ENCODE results near the gene CA11.

Gene CA11

GRCh38 chr19:48606463-48607358 lies 39.3 kb downstream of the CA11 start, which contains the start of gene SPACA4:
Gene SPACA4 (plus strand): TSS chr19:48606742. CDS start chr19:48606979, 237 bp downstream.
- TF ChIP-seq CTCF (IDR thresholded peaks at IDR 0.05; ENCODE audit: control extremely low read depth, extremely low read depth, low read depth, missing control alignments) = no peak
- ChIA-PET CTCF (interaction anchor here (0.8 to 5.2 kb wide), 11 partner anchors 10 to 292 kb away, joined by 3 to 43 read pairs (median 5); partner anchors contain the start of genes RPL18 and SPHK2), POLR2A (no interaction called here)
- DNase-seq (ENCODE audit: extremely low spot score) = no peak

- DNase-seq (ENCODE audit: extremely low spot score) = no peak
- ChIA-PET POLR2A (no interaction called here), CTCF (interaction anchor here (4.7 kb wide), 1 partner anchor 15 kb away, joined by 24 read pairs; no protein-coding TSS in a partner anchor)
- TF ChIP-seq CTCF (IDR thresholded peaks at IDR 0.05; ENCODE audit: control extremely low read depth, extremely low read depth, low read depth, missing control alignments) = no peak
Measured at GRCh38 chr19:48603850-48604249, 42.1 kb downstream of the CA11 start.

- no peak for TF ChIP-seq CTCF (IDR thresholded peaks at IDR 0.05; ENCODE audit: control extremely low read depth, extremely low read depth, low read depth, missing control alignments)
- CTCF ChIA-PET = interaction anchor here (4.7 kb wide), 1 partner anchor 14 kb away, joined by 24 read pairs; no protein-coding TSS in a partner anchor
- no peak for DNase-seq (ENCODE audit: extremely low spot score)
- POLR2A ChIA-PET = no interaction called here
Measured at GRCh38 chr19:48603449-48603848, 42.5 kb downstream of the CA11 start.

GRCh38 chr19:48603001-48603400 lies 43.0 kb downstream of the CA11 start:
- TF ChIP-seq CTCF (IDR thresholded peaks at IDR 0.05; ENCODE audit: control extremely low read depth, extremely low read depth, low read depth, missing control alignments) = no peak
- ChIA-PET POLR2A (no interaction called here), CTCF (interaction anchor here (4.7 kb wide), 1 partner anchor 14 kb away, joined by 24 read pairs; no protein-coding TSS in a partner anchor)
- DNase-seq (ENCODE audit: extremely low spot score) = no peak

- no peak for DNase-seq (ENCODE audit: extremely low spot score)
- ChIA-PET POLR2A (no interaction called here), CTCF (interaction anchor here (1.2 to 4.7 kb wide), 3 partner anchors 12 to 111 kb away, joined by 3 to 24 read pairs (median 5); no protein-coding TSS in a partner anchor)
Measured at GRCh38 chr19:48600679-48601417, 45.1 kb downstream of the CA11 start.

More at GRCh38 chr19:48600679-48601417, 45.1 kb downstream of the CA11 start:
- no peak for TF ChIP-seq CTCF (IDR thresholded peaks at IDR 0.05; ENCODE audit: control extremely low read depth, extremely low read depth, low read depth, missing control alignments)

Measured in GM10248 (cell line).